Osteoblast (primary cell): ENCODE results near the gene NEU2. TPM values are rescaled to one million over a fixed set of nuclear protein-coding genes. Genes with fewer than 3 reads are reported as not detected.

ENCODE experiments used
- DNase-seq: peaks from one replicate; pipeline ENCODE4 v3.0.0; 2011; ENCODE audit warnings: low spot score, mixed read lengths; ENCODE audit not compliant: insufficient read length; ENCODE audit errors: missing footprints
- H2AFZ ChIP-seq: 2 replicates; pipeline ENCODE4 v1.6.0; 2011; ENCODE audit warnings: mild to moderate bottlenecking, low read length
- H3K27ac ChIP-seq: 2 replicates; pipeline ENCODE4 v1.5.1; 2011; ENCODE audit warnings: mild to moderate bottlenecking, low read depth, low read length, moderate library complexity
- H3K27me3 ChIP-seq: 2 replicates; pipeline ENCODE4 v1.6.0; 2012; ENCODE audit warnings: mild to moderate bottlenecking, control low read depth, inconsistent platforms, low read length, moderate library complexity; ENCODE audit not compliant: insufficient read depth
- H3K36me3 ChIP-seq: 2 replicates; pipeline ENCODE4 v1.5.1; 2011; ENCODE audit warnings: mild to moderate bottlenecking, low read length, control low read depth, moderate library complexity; ENCODE audit not compliant: insufficient read depth
- H3K4me1 ChIP-seq: 2 replicates; pipeline ENCODE4 v1.5.1; 2011; ENCODE audit warnings: mild to moderate bottlenecking, low read length, control low read depth, moderate library complexity; ENCODE audit not compliant: insufficient read depth
- H3K4me2 ChIP-seq: 2 replicates; pipeline ENCODE4 v1.6.0; 2011; ENCODE audit warnings: mild to moderate bottlenecking, low read length; ENCODE audit not compliant: insufficient read depth
- H3K4me3 ChIP-seq: fragments of 200-600 bp; sonication (generic); 3 replicates; pipeline ENCODE4 v1.5.1; 2012; ENCODE audit warnings: mild to moderate bottlenecking, low read length, inconsistent platforms; ENCODE audit not compliant: insufficient read depth
- H3K79me2 ChIP-seq: 2 replicates; pipeline ENCODE4 v1.6.0; 2012; ENCODE audit warnings: mild to moderate bottlenecking, low read length, control low read depth, inconsistent platforms; ENCODE audit not compliant: insufficient read depth
- H3K9me3 ChIP-seq: 2 replicates; pipeline ENCODE4 v1.5.1; 2011; ENCODE audit warnings: low read depth, low read length, control low read depth
- H4K20me1 ChIP-seq: 2 replicates; pipeline ENCODE4 v1.6.0; 2012; ENCODE audit warnings: mild to moderate bottlenecking, low read length, control low read depth; ENCODE audit not compliant: insufficient read depth
- total RNA-seq: library from RNA; depleted of rRNA; stranded (reverse); fragments of >200 nt; gene quantifications from 2 replicates; pipeline ENCODE4 v1.2.3, GENCODE V29; 2012
- TF ChIP-seq, protein P1 (sequence below): IDR thresholded peaks from 2 replicates; pipeline ENCODE4 v1.5.1; 2011; ENCODE audit warnings: mild to moderate bottlenecking, low read depth, low read length, moderate library complexity; ENCODE audit errors: extremely low read depth

Gene NEU2
- total RNA-seq, 1 donor, result not detected

GRCh38 chr2:233082931-233083755, 50.7 kb downstream of the NEU2 start:
- TF ChIP-seq, protein P1, sequence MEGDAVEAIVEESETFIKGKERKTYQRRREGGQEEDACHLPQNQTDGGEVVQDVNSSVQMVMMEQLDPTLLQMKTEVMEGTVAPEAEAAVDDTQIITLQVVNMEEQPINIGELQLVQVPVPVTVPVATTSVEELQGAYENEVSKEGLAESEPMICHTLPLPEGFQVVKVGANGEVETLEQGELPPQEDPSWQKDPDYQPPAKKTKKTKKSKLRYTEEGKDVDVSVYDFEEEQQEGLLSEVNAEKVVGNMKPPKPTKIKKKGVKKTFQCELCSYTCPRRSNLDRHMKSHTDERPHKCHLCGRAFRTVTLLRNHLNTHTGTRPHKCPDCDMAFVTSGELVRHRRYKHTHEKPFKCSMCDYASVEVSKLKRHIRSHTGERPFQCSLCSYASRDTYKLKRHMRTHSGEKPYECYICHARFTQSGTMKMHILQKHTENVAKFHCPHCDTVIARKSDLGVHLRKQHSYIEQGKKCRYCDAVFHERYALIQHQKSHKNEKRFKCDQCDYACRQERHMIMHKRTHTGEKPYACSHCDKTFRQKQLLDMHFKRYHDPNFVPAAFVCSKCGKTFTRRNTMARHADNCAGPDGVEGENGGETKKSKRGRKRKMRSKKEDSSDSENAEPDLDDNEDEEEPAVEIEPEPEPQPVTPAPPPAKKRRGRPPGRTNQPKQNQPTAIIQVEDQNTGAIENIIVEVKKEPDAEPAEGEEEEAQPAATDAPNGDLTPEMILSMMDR, result no peak
- Histone ChIP-seq H3K36me3 (no peaks in the 10 kb centered on the region), H4K20me1 (no peaks in the 10 kb centered on the region), H3K27ac (no peak overlapping the region), H2AFZ (no peak overlapping the region), H3K27me3 (no peaks in the 10 kb centered on the region), H3K4me1 (peaks cover 4% of the 10 kb centered on the region), H3K9me3 (no peaks in the 10 kb centered on the region), H3K4me3 (no peak overlapping the region), H3K4me2 (no peak overlapping the region), H3K79me2 (no peaks in the 10 kb centered on the region)
- no peak for DNase-seq

DNA sequence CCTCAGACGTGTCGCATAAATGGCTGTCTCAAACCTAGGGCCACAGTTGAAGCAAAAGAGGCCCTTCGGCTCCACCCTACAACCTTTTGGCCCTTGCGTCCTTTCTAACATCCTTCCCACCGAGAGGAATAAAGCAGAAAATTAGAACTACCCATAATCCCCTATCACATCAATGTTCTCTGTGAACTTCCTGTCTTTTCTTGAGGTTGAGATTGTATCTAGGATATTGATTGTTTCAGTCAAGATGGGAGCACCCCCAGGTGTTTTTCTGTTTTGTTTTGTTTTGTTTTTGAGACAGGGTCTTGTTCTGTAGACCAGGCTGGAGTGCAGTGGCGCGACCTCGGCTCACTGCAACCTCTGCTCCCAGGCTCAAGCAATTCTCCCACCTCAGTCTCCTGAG, 51.3 kb downstream of the NEU2 start:
- H3K4me2 ChIP-seq, result no peak overlapping the region
- H3K9me3 ChIP-seq, result no peaks in the 10 kb centered on the region
- no peak for DNase-seq
- no peak overlapping the region for H3K4me3 ChIP-seq
- H3K79me2 ChIP-seq, result no peaks in the 10 kb centered on the region
- no peak overlapping the region for H3K27ac ChIP-seq
- TF ChIP-seq, protein P1, result no peak
- H3K36me3 ChIP-seq, result no peaks in the 10 kb centered on the region
- no peak overlapping the region for H2AFZ ChIP-seq
- no peaks in the 10 kb centered on the region for H4K20me1 ChIP-seq
- no peaks in the 10 kb centered on the region for H3K27me3 ChIP-seq
- H3K4me1 ChIP-seq, result peaks cover 4% of the 10 kb centered on the region

GRCh38 chr2:233084488-233084887, 52.0 kb downstream of the NEU2 start:
- no peaks in the 10 kb centered on the region for H3K36me3 ChIP-seq
- H3K79me2 ChIP-seq, result no peaks in the 10 kb centered on the region
- TF ChIP-seq, protein P1, result no peak
- no peak for DNase-seq
- peaks cover 4% of the 10 kb centered on the region for H3K4me1 ChIP-seq
- H3K4me2 ChIP-seq, result no peak overlapping the region
- H2AFZ ChIP-seq, result no peak overlapping the region
- H4K20me1 ChIP-seq, result no peaks in the 10 kb centered on the region
- H3K4me3 ChIP-seq, result no peak overlapping the region
- H3K27ac ChIP-seq, result no peak overlapping the region
- no peaks in the 10 kb centered on the region for H3K9me3 ChIP-seq
- H3K27me3 ChIP-seq, result no peaks in the 10 kb centered on the region

Other genes with a start within 250 kb of the NEU2 start
- gene SNORC, start 162.4 kb upstream of the NEU2 start, total RNA-seq, result 0.72 and 0.88 TPM in 2 replicates
- 4.7 TPM in 1 of 2 replicates, not detected in the other for gene NGEF, start 19.4 kb upstream of the NEU2 start, total RNA-seq
- under 0.01 TPM in 2 replicates for gene INPP5D, start 27.7 kb downstream of the NEU2 start, total RNA-seq
- 24.2 and 29.3 TPM in 2 replicates for gene ATG16L1, start 219.0 kb downstream of the NEU2 start, total RNA-seq